Upper lobe of left lung (tissue), 6 donors: ENCODE results near the gene KLHL17. TPM values are rescaled to one million over a fixed set of nuclear protein-coding genes. Genes with fewer than 3 reads are reported as not detected.

Experiments used
- ATAC-seq, 2 donors: fragments of 200-7000 bp; cut with Tn5 transposase; one replicate each; pipeline ENCODE4 v1.9.1; 2022; ENCODE audit warnings: mild to moderate bottlenecking in 2 of 2, moderate library complexity in 2 of 2; ENCODE audit not compliant: low FRiP score in 2 of 2
- DNase-seq, 2 donors: peaks; one replicate each; pipeline ENCODE4 v3.0.0-alpha.2; 2019 to 2020
- H3K27ac ChIP-seq, 4 donors: fragments of 200-600 bp; sonication (generic); one replicate each; pipeline ENCODE4 v1.5.1; 2016 to 2019
- H3K27me3 ChIP-seq, 4 donors: fragments of 200-600 bp; sonication (generic); one replicate each; pipeline ENCODE4 v1.5.1; 2017 to 2019
- H3K36me3 ChIP-seq, 4 donors: fragments of 200-600 bp; sonication (generic); one replicate each; pipeline ENCODE4 v1.5.1; 2016 to 2019
- H3K4me1 ChIP-seq, 4 donors: fragments of 200-600 bp; sonication (generic); one replicate each; pipeline ENCODE4 v1.5.1; 2018 to 2019
- H3K4me3 ChIP-seq, 4 donors: fragments of 200-600 bp; sonication (generic); one replicate each; pipeline ENCODE4 v1.5.1; 2017 to 2019; ENCODE audit warnings: mild to moderate bottlenecking in 2 of 4, moderate library complexity in 1 of 4
- H3K9me3 ChIP-seq, 4 donors: fragments of 200-600 bp; sonication (generic); one replicate each; pipeline ENCODE4 v1.5.1; 2018 to 2019
- EP300 ChIP-seq, 4 donors: sonication (generic); formaldehyde crosslinking; IDR thresholded peaks; one replicate each; pipeline ENCODE4 v1.5.1; 2017; ENCODE audit warnings: antibody characterized with exemption in 4 of 4, control low read depth in 2 of 4
- POLR2A ChIP-seq, 4 donors: fragments of 450-650 bp; IDR thresholded peaks; one replicate each; pipeline ENCODE4 v1.5.1; 2016 to 2017; ENCODE audit warnings: antibody characterized with exemption in 4 of 4, mild to moderate bottlenecking in 2 of 4
- POLR2AphosphoS5 ChIP-seq, 2 donors: sonication (generic); formaldehyde crosslinking; IDR thresholded peaks; one replicate each; pipeline ENCODE4 v1.5.1; 2017; ENCODE audit warnings: antibody characterized with exemption in 2 of 2
- WGBS, 2 donors: methylation state at CpG; one replicate each; pipeline ENCODE4 v1.1.5; 2017 to 2018; 5-methylcytosine and 5-hydroxymethylcytosine counted together
- total RNA-seq, 6 donors: library from RNA; depleted of rRNA in 4 of 6; stranded (reverse); fragments of >200 nt in 4 of 6; gene quantifications; one replicate each; pipeline versions ENCODE4 v1.1.0 to v1.2.1, GENCODE V29; 2016 to 2021
- TF ChIP-seq, protein P1 (sequence below), 6 experiments: fragments of 450-650 bp in 4 of 6; fragments of 200-600 bp in 2 of 6; sonication (generic) in 2 of 6; IDR thresholded peaks; one replicate each; pipeline ENCODE4 v1.5.1; 2016 to 2019; ENCODE audit warnings: antibody characterized with exemption in 6 of 6
- donor health status: DM: no; HTN: no; CAD: no; lungs with moderate emphysema.
- donor health status: DM: no; HTN: yes; CAD: no; lungs with severe emphysema.

Gene KLHL17
- total RNA-seq, 6 donors from 2014 or later, result 4.7 to 45.1 (median 16.5) TPM

- Histone ChIP-seq H3K4me1 (peaks cover 33 to 38% (median 34%) of the 10 kb centered on the region in 4 donors), H3K4me3 (peak overlapping the region in 3 of 4 donors; percentile 31 to 48 (median 47)), H3K27me3 (peaks cover 4 to 45% (median 30%) of the 10 kb centered on the region in 4 donors), H3K36me3 (peaks cover 3 to 26% (median 23%) of the 10 kb centered on the region in 4 donors), H3K9me3 (no peaks in the 10 kb centered on the region), H3K27ac (peak overlapping the region in 3 of 4 donors; percentile 30 to 39 (median 34))
- peak in 1 of 2 donors; percentile 94 for DNase-seq
- peak in 1 of 2 donors; percentile 73 for ATAC-seq
- WGBS, 2 donors, result 0% methylated on average over 1 to 8 of the region's 98 CpGs
- TF ChIP-seq, protein P1, sequence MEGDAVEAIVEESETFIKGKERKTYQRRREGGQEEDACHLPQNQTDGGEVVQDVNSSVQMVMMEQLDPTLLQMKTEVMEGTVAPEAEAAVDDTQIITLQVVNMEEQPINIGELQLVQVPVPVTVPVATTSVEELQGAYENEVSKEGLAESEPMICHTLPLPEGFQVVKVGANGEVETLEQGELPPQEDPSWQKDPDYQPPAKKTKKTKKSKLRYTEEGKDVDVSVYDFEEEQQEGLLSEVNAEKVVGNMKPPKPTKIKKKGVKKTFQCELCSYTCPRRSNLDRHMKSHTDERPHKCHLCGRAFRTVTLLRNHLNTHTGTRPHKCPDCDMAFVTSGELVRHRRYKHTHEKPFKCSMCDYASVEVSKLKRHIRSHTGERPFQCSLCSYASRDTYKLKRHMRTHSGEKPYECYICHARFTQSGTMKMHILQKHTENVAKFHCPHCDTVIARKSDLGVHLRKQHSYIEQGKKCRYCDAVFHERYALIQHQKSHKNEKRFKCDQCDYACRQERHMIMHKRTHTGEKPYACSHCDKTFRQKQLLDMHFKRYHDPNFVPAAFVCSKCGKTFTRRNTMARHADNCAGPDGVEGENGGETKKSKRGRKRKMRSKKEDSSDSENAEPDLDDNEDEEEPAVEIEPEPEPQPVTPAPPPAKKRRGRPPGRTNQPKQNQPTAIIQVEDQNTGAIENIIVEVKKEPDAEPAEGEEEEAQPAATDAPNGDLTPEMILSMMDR (IDR thresholded peaks at IDR 0.05), result no peak
- no peak for TF ChIP-seq POLR2AphosphoS5 (IDR thresholded peaks at IDR 0.05)
- TF ChIP-seq POLR2A (IDR thresholded peaks at IDR 0.05), result no peak
- TF ChIP-seq EP300 (IDR thresholded peaks at IDR 0.05), result no peak
Measured at GRCh38 chr1:941588-942383, 18.6 kb upstream of the KLHL17 start.

DNA sequence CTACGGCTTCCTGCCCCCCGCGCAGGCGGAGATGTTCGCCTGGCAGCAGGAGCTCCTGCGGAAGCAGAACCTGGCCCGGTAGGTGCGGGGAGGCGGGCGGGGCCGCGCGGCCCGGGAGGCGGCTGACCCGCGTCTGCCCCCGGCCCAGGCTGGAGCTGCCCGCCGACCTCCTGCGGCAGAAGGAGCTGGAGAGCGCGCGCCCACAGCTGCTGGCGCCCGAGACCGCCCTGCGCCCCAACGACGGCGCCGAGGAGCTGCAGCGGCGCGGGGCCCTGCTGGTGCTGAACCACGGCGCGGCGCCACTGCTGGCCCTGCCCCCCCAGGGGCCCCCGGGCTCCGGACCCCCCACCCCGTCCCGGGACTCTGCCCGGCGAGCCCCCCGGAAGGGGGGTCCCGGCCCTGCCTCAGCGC lies 18.0 kb upstream of the KLHL17 start:
- WGBS, 2 donors, result 0% methylated on average over 3 of the region's 48 CpGs; no CpG with 5 or more reads in 1 of the 2 donors
- Histone ChIP-seq H3K36me3 (peaks cover 3 to 32% (median 30%) of the 10 kb centered on the region in 4 donors), H3K4me3 (peak overlapping the region in 3 of 4 donors; percentile 31 to 48 (median 47)), H3K9me3 (no peaks in the 10 kb centered on the region), H3K4me1 (peaks cover 33 to 38% (median 34%) of the 10 kb centered on the region in 4 donors), H3K27me3 (peaks cover 4 to 45% (median 29%) of the 10 kb centered on the region in 4 donors), H3K27ac (peak overlapping the region in 3 of 4 donors; percentile 5 to 34 (median 30))
- ATAC-seq (peak in 1 of 2 donors; percentile 3), DNase-seq (peak in 1 of 2 donors; percentile 87)
- TF ChIP-seq, protein P1 (IDR thresholded peaks at IDR 0.05), result no peak
- TF ChIP-seq POLR2A (IDR thresholded peaks at IDR 0.05) (no peak), POLR2AphosphoS5 (IDR thresholded peaks at IDR 0.05) (no peak), EP300 (IDR thresholded peaks at IDR 0.05) (no peak)

- H3K27ac ChIP-seq, result peak overlapping the region in 3 of 4 donors; percentile 5 to 34 (median 30)
- no peaks in the 10 kb centered on the region for H3K9me3 ChIP-seq
- peaks cover 4 to 45% (median 29%) of the 10 kb centered on the region in 4 donors for H3K27me3 ChIP-seq
- TF ChIP-seq POLR2AphosphoS5 (IDR thresholded peaks at IDR 0.05) (no peak), EP300 (IDR thresholded peaks at IDR 0.05) (no peak), POLR2A (IDR thresholded peaks at IDR 0.05) (no peak)
- TF ChIP-seq, protein P1 (IDR thresholded peaks at IDR 0.05), result no peak
- peak overlapping the region in 3 of 4 donors; percentile 31 to 48 (median 47) for H3K4me3 ChIP-seq
- H3K4me1 ChIP-seq, result peaks cover 33 to 38% (median 34%) of the 10 kb centered on the region in 4 donors
- H3K36me3 ChIP-seq, result peaks cover 7 to 38% (median 36%) of the 10 kb centered on the region in 4 donors
- peak in 1 of 2 donors; percentile 72 for DNase-seq
- 24 to 28% methylated on average over 8 to 20 of the region's 27 CpGs for WGBS, 2 donors
- peak; percentile 6 to 54 for ATAC-seq
Measured at GRCh38 chr1:942864-943533, 17.4 kb upstream of the KLHL17 start.

DNA sequence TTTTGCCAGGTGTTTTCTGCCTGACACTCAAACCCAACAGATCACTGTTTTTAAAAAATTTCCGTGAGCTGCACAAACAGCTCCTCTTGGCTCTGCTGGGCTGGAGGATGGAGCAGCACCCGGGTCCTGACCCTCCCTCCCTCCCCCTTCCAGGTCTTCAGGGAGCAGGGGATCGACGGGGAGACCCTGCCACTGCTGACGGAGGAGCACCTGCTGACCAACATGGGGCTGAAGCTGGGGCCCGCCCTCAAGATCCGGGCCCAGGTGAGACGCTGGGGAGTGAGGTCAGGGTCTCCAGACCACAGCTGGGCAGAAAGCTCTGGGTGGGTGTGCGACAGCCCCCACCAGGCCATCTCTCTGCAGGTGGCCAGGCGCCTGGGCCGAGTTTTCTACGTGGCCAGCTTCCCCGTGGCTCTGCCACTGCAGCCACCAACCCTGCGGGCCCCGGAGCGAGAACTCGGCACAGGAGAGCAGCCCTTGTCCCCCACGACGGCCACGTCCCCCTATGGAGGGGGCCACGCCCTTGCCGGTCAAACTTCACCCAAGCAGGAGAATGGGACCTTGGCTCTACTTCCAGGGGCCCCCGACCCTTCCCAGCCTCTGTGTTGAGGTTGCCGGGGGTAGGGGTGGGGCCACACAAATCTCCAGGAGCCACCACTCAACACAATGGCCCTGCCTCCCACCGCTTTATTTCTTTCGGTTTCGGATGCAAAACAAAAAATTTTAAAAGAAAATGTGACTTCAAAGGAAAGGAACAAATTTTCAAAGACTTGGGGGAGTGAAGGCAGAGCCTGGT lies 16.6 kb upstream of the KLHL17 start:
- DNase-seq, result peak in 1 of 2 donors; percentile 70
- Histone ChIP-seq H3K9me3 (no peaks in the 10 kb centered on the region), H3K27ac (peak overlapping the region in 3 of 4 donors; percentile 24 to 56 (median 28)), H3K4me3 (no peak overlapping the region), H3K4me1 (peaks cover 33 to 38% (median 34%) of the 10 kb centered on the region in 4 donors), H3K36me3 (peaks cover 8 to 45% (median 42%) of the 10 kb centered on the region in 4 donors), H3K27me3 (peaks cover 4 to 45% (median 29%) of the 10 kb centered on the region in 4 donors)
- no peak for TF ChIP-seq POLR2A (IDR thresholded peaks at IDR 0.05)
- TF ChIP-seq, protein P1 (IDR thresholded peaks at IDR 0.05), result no peak
- no peak for TF ChIP-seq POLR2AphosphoS5 (IDR thresholded peaks at IDR 0.05)
- TF ChIP-seq EP300 (IDR thresholded peaks at IDR 0.05), result no peak
- ATAC-seq, result no peak
- WGBS, 2 donors, result 83 to 88% methylated on average over 18 to 27 of the region's 27 CpGs
